SK-N-SH (cell line): Measurements from ENCODE around the gene AGAP1. TPM values are rescaled to one million over a fixed set of nuclear protein-coding genes. Genes with fewer than 3 reads are reported as not detected.
A peak's percentile ranks its signal among the peaks of the same experiment; 100 is the strongest.

ENCODE experiments used
- CTCF ChIA-PET: fragments of 300-600, 350-600 bp; formaldehyde crosslinking; extraction: SDS; loops from one replicate; lab custom pipeline; 2021; lab: Yijun Ruan, JAX
- POLR2A ChIA-PET: fragments of 350-600 bp; sonication (Branson Sonifier 250); formaldehyde crosslinking; extraction: SDS; loops from one replicate; lab custom pipeline; 2020; ENCODE audit warnings: antibody characterized with exemption, inconsistent platforms; lab: Yijun Ruan, JAX
- DNase-seq: peaks from one replicate; pipeline ENCODE4 v3.0.0; 2012
- H2AFZ ChIP-seq: fragments of 200-600 bp; sonication (generic); 2 replicates; pipeline ENCODE4 v1.8.1; 2016; ENCODE audit warnings: antibody characterized with exemption, mild to moderate bottlenecking, low read depth
- H3F3A ChIP-seq: fragments of 200-600 bp; sonication (generic); replicated peaks from 2 replicates; pipeline ENCODE3; 2016; ENCODE audit warnings: antibody characterized with exemption, mild to moderate bottlenecking; ENCODE audit not compliant: insufficient read depth
- H3K27ac ChIP-seq, 2 experiments: fragments of 200-500 bp in 1 of 2; fragments of 200-600 bp in 1 of 2; sonication (Bioruptor generic) in 1 of 2; sonication (generic), shearing (Covaris generic) in 1 of 2; 2 replicates each; pipeline versions ENCODE4 v1.5.1 to v1.6.1; 2014 to 2016; ENCODE audit warnings: low read depth in 2 of 2, inconsistent platforms in 1 of 2, low read length in 1 of 2, mild to moderate bottlenecking in 1 of 2, mixed read lengths in 1 of 2
- H3K27me3 ChIP-seq: fragments of 200-600 bp; sonication (generic), shearing (Covaris generic); 2 replicates; pipeline ENCODE4 v1.6.1; 2016; ENCODE audit warnings: mixed run types; ENCODE audit not compliant: insufficient read depth
- H3K36me3 ChIP-seq, 2 experiments: fragments of 200-500 bp in 1 of 2; fragments of 200-600 bp in 1 of 2; sonication (Bioruptor generic) in 1 of 2; sonication (generic) in 1 of 2; replicated peaks in 1 of 2; 2 replicates each; pipeline versions ENCODE3 to v1.5.1; 2014 to 2016; ENCODE audit warnings: low read length in 1 of 2, mild to moderate bottlenecking in 1 of 2; ENCODE audit not compliant: insufficient read depth in 2 of 2, control insufficient read depth in 1 of 2
- H3K4me1 ChIP-seq, 2 experiments: fragments of 200-500 bp in 1 of 2; fragments of 200-600 bp in 1 of 2; sonication (Bioruptor generic) in 1 of 2; sonication (generic), shearing (Covaris generic) in 1 of 2; 2 replicates each; pipeline versions ENCODE4 v1.5.1 to v1.6.1; 2014 to 2016; ENCODE audit warnings: low read depth in 1 of 2, low read length in 1 of 2, mixed run types in 1 of 2; ENCODE audit not compliant: insufficient read depth in 2 of 2, control insufficient read depth in 1 of 2
- H3K4me2 ChIP-seq: fragments of 200-600 bp; sonication (generic), shearing (Covaris generic); 2 replicates; pipeline ENCODE4 v1.6.1; 2017; ENCODE audit warnings: mixed run types
- H3K4me3 ChIP-seq, 2 experiments: fragments of 200-500 bp in 1 of 2; fragments of 200-600 bp in 1 of 2; sonication (Bioruptor generic) in 1 of 2; sonication (generic), shearing (Covaris generic) in 1 of 2; 2 replicates each; pipeline versions ENCODE4 v1.5.1 to v1.8.1; 2014 to 2016; ENCODE audit warnings: low read depth in 2 of 2, inconsistent platforms in 1 of 2, low read length in 1 of 2, mild to moderate bottlenecking in 1 of 2, mixed read lengths in 1 of 2, moderate library complexity in 1 of 2
- H3K79me2 ChIP-seq: fragments of 200-600 bp; sonication (generic); 2 replicates; pipeline ENCODE4 v1.8.1; 2017; ENCODE audit warnings: mild to moderate bottlenecking; ENCODE audit not compliant: insufficient read depth
- H3K9ac ChIP-seq: fragments of 200-600 bp; sonication (generic); 2 replicates; pipeline ENCODE4 v1.6.1; 2017; ENCODE audit warnings: mixed run types
- H3K9me2 ChIP-seq: fragments of 200-600 bp; sonication (generic); 2 replicates; pipeline ENCODE4 v1.6.1; 2017; ENCODE audit warnings: mixed run types
- H3K9me3 ChIP-seq: fragments of 200-600 bp; sonication (generic); 2 replicates; pipeline ENCODE4 v1.6.1; 2017; ENCODE audit warnings: mixed run types, mild to moderate bottlenecking, moderate library complexity
- H4K20me1 ChIP-seq: fragments of 200-600 bp; sonication (generic); 2 replicates; pipeline ENCODE4 v1.6.1; 2017; ENCODE audit warnings: mild to moderate bottlenecking, mixed run types; ENCODE audit not compliant: insufficient read depth
- CHD2 ChIP-seq: fragments of 150-350 bp; IDR thresholded peaks from 2 replicates; pipeline ENCODE4 v1.6.1; 2018; ENCODE audit warnings: low read length; ENCODE audit not compliant: partially characterized antibody
- ELF1 ChIP-seq: IDR thresholded peaks from 2 replicates; pipeline ENCODE4 v1.4.0; 2012
- EP300 ChIP-seq, 2 experiments: IDR thresholded peaks; 2 replicates each; pipeline versions ENCODE4 v1.4.0 to v1.6.1; 2012; ENCODE audit warnings: borderline replicate concordance in 1 of 2, low read depth in 1 of 2, low read length in 1 of 2
- EZH2phosphoT487 ChIP-seq: fragments of 200-600 bp; sonication (generic); IDR thresholded peaks from 2 replicates; pipeline ENCODE4 v1.6.1; 2017; ENCODE audit warnings: low read depth, mixed run types, mild to moderate bottlenecking, antibody characterized with exemption, moderate library complexity, borderline replicate concordance
- JUND ChIP-seq: IDR thresholded peaks from 2 replicates; pipeline ENCODE4 v1.4.0; 2012
- POLR2AphosphoS5 ChIP-seq: IDR thresholded peaks from 2 replicates; pipeline ENCODE4 v1.6.1; 2012; ENCODE audit warnings: low read depth, low read length
- RCOR1 ChIP-seq: fragments of 150-350 bp; IDR thresholded peaks from 2 replicates; pipeline ENCODE4 v1.6.1; 2017; ENCODE audit warnings: antibody characterized with exemption, low read length
- SMC3 ChIP-seq: IDR thresholded peaks from 2 replicates; pipeline ENCODE4 v1.6.1; 2012; ENCODE audit warnings: low read depth, low read length, improper control_type of control experiment
- TCF12 ChIP-seq: IDR thresholded peaks from 2 replicates; pipeline ENCODE4 v1.4.0; 2012
- TEAD4 ChIP-seq: IDR thresholded peaks from 2 replicates; pipeline ENCODE4 v1.4.0; 2012; ENCODE audit warnings: mild to moderate bottlenecking, borderline replicate concordance; ENCODE audit not compliant: insufficient read depth
- WGBS: methylation state at CpG from one replicate; pipeline ENCODE4 v1.1.6; 2017; ENCODE audit warnings: low lambda C conversion rate; 5-methylcytosine and 5-hydroxymethylcytosine counted together
- polyA plus RNA-seq, 3 experiments: library from polyadenylated mRNA; depleted of rRNA; stranded (reverse); fragments of >200 nt; gene quantifications; 2 replicates each; pipeline ENCODE4 v1.2.3, GENCODE V29; 2012
- TF ChIP-seq, protein P1 (sequence below): IDR thresholded peaks from 2 replicates; pipeline ENCODE4 v1.6.1; 2012; ENCODE audit warnings: mild to moderate bottlenecking, low read depth, low read length, moderate library complexity
- TF ChIP-seq, protein P2 (sequence below): fragments of 150-350 bp; IDR thresholded peaks from 2 replicates; pipeline ENCODE4 v1.6.1; 2017; ENCODE audit warnings: antibody characterized with exemption, low read length, low read depth, borderline replicate concordance
- TF ChIP-seq, protein P3 (sequence below): IDR thresholded peaks from 2 replicates; pipeline ENCODE4 v1.4.0; 2012; ENCODE audit warnings: low read depth
- TF ChIP-seq, protein P4 (sequence below): fragments of 200-600 bp; sonication (generic); IDR thresholded peaks from 2 replicates; pipeline ENCODE4 v1.6.1; 2017; ENCODE audit warnings: antibody characterized with exemption, mild to moderate bottlenecking, moderate library complexity
- TF ChIP-seq, protein P5 (sequence below): IDR thresholded peaks from 2 replicates; pipeline ENCODE4 v1.4.0; 2012; ENCODE audit warnings: low read depth, borderline replicate concordance

AGAP1 gene
- polyA plus RNA-seq, 1 of the 3 experiments (the other 2 are of a cell fraction): 8.8 TPM

DNA sequence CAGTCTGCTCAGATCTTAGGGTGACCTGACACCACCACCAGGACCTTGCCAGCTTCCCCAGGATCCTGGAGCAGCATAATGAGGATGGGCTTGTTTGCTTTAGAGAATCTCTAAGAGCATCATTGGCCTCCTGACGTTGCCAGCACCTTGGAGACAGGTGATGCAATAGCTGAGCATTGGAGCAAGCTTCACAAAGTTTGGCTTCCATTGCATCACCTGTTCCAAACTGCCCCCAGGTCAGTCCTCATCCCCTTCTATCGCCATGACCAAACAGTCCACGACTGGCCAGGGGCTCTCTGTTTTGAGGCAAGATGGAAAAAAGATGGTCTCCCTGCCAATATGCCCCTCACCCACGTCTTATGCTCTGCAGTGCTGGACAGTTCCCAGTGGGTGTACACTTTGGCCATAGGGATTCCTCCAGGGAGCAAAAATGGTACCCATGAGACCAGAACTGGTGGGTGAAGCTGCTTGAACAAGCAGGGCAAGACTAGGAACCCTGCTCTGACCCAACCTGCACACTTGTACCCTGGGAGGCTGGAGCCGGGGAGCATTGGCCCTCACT, 22.6 kb upstream of the AGAP1 start:
- Histone ChIP-seq H3K36me3 (no peaks in the 10 kb centered on the region), H3K79me2 (no peaks in the 10 kb centered on the region), H3K4me3 (no peak overlapping the region), H3K27me3 (no peaks in the 10 kb centered on the region; the same call in 1 of the 2 replicates), H3K9ac (no peak overlapping the region), H3F3A (peaks cover 4% of the 10 kb centered on the region), H3K9me2 (no peaks in the 10 kb centered on the region), H3K27ac (no peak overlapping the region), H2AFZ (no peak overlapping the region), H3K4me2 (no peak overlapping the region), H4K20me1 (no peaks in the 10 kb centered on the region), H3K4me1 (peaks cover 0 to 7% of the 10 kb centered on the region in 2 experiments; a peak in 2 of 4 replicates), H3K9me3 (no peaks in the 10 kb centered on the region)
- POLR2A ChIA-PET: no interaction called here
- CTCF ChIA-PET: interaction anchor here (0.7 kb wide), 1 partner anchor 336 kb away, joined by 3 read pairs; no protein-coding TSS in a partner anchor
- no peak for DNase-seq
- TF ChIP-seq, protein P1, sequence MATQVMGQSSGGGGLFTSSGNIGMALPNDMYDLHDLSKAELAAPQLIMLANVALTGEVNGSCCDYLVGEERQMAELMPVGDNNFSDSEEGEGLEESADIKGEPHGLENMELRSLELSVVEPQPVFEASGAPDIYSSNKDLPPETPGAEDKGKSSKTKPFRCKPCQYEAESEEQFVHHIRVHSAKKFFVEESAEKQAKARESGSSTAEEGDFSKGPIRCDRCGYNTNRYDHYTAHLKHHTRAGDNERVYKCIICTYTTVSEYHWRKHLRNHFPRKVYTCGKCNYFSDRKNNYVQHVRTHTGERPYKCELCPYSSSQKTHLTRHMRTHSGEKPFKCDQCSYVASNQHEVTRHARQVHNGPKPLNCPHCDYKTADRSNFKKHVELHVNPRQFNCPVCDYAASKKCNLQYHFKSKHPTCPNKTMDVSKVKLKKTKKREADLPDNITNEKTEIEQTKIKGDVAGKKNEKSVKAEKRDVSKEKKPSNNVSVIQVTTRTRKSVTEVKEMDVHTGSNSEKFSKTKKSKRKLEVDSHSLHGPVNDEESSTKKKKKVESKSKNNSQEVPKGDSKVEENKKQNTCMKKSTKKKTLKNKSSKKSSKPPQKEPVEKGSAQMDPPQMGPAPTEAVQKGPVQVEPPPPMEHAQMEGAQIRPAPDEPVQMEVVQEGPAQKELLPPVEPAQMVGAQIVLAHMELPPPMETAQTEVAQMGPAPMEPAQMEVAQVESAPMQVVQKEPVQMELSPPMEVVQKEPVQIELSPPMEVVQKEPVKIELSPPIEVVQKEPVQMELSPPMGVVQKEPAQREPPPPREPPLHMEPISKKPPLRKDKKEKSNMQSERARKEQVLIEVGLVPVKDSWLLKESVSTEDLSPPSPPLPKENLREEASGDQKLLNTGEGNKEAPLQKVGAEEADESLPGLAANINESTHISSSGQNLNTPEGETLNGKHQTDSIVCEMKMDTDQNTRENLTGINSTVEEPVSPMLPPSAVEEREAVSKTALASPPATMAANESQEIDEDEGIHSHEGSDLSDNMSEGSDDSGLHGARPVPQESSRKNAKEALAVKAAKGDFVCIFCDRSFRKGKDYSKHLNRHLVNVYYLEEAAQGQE: peak; percentile 84
- no peak for TF ChIP-seq ELF1
- TF ChIP-seq, protein P2, sequence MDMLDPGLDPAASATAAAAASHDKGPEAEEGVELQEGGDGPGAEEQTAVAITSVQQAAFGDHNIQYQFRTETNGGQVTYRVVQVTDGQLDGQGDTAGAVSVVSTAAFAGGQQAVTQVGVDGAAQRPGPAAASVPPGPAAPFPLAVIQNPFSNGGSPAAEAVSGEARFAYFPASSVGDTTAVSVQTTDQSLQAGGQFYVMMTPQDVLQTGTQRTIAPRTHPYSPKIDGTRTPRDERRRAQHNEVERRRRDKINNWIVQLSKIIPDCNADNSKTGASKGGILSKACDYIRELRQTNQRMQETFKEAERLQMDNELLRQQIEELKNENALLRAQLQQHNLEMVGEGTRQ: no peak
- no peak for TF ChIP-seq RCOR1
- TF ChIP-seq JUND: no peak
- no peak for TF ChIP-seq EZH2phosphoT487
- TF ChIP-seq, protein P3, sequence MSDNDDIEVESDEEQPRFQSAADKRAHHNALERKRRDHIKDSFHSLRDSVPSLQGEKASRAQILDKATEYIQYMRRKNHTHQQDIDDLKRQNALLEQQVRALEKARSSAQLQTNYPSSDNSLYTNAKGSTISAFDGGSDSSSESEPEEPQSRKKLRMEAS: no peak
- no peak for TF ChIP-seq TCF12
- TF ChIP-seq, protein P4, sequence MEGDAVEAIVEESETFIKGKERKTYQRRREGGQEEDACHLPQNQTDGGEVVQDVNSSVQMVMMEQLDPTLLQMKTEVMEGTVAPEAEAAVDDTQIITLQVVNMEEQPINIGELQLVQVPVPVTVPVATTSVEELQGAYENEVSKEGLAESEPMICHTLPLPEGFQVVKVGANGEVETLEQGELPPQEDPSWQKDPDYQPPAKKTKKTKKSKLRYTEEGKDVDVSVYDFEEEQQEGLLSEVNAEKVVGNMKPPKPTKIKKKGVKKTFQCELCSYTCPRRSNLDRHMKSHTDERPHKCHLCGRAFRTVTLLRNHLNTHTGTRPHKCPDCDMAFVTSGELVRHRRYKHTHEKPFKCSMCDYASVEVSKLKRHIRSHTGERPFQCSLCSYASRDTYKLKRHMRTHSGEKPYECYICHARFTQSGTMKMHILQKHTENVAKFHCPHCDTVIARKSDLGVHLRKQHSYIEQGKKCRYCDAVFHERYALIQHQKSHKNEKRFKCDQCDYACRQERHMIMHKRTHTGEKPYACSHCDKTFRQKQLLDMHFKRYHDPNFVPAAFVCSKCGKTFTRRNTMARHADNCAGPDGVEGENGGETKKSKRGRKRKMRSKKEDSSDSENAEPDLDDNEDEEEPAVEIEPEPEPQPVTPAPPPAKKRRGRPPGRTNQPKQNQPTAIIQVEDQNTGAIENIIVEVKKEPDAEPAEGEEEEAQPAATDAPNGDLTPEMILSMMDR: no peak
- 65% methylated on average over 4 of the region's 5 CpGs for WGBS

DNA sequence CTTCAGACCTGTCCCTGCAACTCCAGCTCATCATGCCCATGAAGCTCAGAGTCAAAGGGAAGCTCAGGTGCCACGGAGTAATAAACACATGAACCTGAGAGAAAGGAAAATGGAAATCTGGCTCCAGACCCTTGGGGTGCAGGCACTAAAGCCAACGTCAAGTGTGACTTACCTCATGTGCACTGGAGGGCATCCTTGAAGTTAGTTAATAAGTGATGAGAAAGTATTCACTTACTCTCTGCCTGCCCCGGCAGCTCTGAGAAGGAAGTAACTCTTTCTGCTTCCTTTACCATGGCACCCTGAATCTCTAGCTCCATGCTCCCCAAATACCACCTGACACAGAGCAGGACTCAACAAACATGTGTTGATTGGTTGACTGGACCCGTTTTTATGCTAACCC, 21.4 kb upstream of the AGAP1 start:
- no peak overlapping the region for H3K4me3 ChIP-seq
- H3K4me1 ChIP-seq: peaks cover 0 to 7% of the 10 kb centered on the region in 2 experiments; a peak in 2 of 4 replicates
- H3K9ac ChIP-seq: no peak overlapping the region
- H3K27ac ChIP-seq: no peak overlapping the region
- DNase-seq: no peak
- H3K27me3 ChIP-seq: no peaks in the 10 kb centered on the region; the same call in 1 of the 2 replicates
- H3K79me2 ChIP-seq: no peaks in the 10 kb centered on the region
- POLR2A ChIA-PET: no interaction called here
- H4K20me1 ChIP-seq: no peaks in the 10 kb centered on the region
- H3K9me3 ChIP-seq: no peaks in the 10 kb centered on the region
- CTCF ChIA-PET: interaction anchor here (0.9 to 1.2 kb wide), 2 partner anchors 13 to 29 kb away, joined by 3 read pairs; no protein-coding TSS in a partner anchor
- peaks cover 4% of the 10 kb centered on the region for H3F3A ChIP-seq
- no peaks in the 10 kb centered on the region for H3K36me3 ChIP-seq
- no peaks in the 10 kb centered on the region for H3K9me2 ChIP-seq
- H3K4me2 ChIP-seq: no peak overlapping the region
- no peak overlapping the region for H2AFZ ChIP-seq
- 46% methylated on average over 4 of the region's 4 CpGs for WGBS
- TF ChIP-seq RCOR1 (no peak), POLR2AphosphoS5 (no peak), TEAD4 (no peak), EZH2phosphoT487 (no peak), EP300 (IDR thresholded peaks at IDR 0.05; ENCODE audit: borderline replicate concordance in 1 of 2, low read depth in 1 of 2, low read length in 1 of 2) (no peak), CHD2 (no peak), SMC3 (no peak), ELF1 (no peak)
- TF ChIP-seq, protein P3: no peak
- TF ChIP-seq, protein P5, sequence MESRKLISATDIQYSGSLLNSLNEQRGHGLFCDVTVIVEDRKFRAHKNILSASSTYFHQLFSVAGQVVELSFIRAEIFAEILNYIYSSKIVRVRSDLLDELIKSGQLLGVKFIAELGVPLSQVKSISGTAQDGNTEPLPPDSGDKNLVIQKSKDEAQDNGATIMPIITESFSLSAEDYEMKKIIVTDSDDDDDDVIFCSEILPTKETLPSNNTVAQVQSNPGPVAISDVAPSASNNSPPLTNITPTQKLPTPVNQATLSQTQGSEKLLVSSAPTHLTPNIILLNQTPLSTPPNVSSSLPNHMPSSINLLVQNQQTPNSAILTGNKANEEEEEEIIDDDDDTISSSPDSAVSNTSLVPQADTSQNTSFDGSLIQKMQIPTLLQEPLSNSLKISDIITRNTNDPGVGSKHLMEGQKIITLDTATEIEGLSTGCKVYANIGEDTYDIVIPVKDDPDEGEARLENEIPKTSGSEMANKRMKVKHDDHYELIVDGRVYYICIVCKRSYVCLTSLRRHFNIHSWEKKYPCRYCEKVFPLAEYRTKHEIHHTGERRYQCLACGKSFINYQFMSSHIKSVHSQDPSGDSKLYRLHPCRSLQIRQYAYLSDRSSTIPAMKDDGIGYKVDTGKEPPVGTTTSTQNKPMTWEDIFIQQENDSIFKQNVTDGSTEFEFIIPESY: no peak
